HG03097 (cell line): Measurements from ENCODE around the gene FMN1.

Experiments used
- ATAC-seq: cut with Tn5 transposase; IDR thresholded peaks from one replicate; pipeline ENCODE4 v1.9.1; 2021; ENCODE audit not compliant: unreplicated experiment, low FRiP score

The FMN1 gene

DNA sequence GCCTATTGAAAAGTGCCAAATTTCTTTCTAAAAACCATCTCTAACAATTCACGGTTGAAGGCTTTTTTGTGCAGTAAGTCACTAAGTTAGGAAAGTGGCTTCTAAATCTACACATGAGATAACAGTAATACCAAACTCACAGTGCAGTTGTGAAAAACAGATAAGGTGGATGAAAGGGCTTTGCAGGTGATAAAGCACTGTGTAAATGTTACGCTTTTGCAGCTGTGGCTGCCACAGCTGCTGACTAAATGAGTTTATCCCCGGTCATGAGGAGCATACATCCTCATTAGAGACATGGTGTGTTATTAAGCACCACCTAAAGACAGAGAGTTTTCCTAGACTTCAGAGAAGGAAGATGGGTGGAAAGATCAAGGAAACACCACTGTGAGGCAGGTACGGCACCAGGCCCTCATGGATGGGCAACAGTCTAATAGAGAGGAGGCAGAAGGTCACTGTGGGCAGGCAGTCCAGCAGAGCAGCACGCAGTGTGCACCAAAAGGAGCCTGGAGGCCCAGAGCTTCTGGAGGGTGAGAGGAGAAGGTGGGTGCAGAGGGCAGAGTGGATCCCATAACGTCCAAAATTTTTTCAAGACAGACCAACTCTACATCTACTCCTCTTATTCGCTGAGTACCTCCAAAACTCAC lies 68.5 kb downstream of the FMN1 start:
- no peak for ATAC-seq

DNA sequence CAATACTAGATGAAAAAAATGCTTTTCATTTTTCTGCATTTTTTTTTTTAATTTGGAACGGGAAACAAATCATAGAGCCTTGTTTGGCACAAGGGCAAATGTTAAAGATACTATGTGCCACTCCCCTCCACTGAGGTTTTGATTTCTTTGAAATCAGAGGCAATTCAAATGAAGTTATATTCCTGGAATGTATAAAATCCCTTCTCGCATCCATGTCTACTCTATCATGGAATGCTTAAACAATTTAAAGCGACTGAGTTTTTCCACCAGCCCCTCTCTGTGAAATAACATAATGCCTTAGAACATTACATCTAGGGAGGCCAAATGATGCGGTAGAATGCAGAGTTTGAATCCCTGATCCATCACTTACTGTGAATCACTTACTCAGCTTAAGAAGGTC lies 69.7 kb downstream of the FMN1 start:
- ATAC-seq, result no peak

GRCh38 chr15:33124279-33124678 lies 70.2 kb downstream of the FMN1 start:
- ATAC-seq, result no peak

DNA sequence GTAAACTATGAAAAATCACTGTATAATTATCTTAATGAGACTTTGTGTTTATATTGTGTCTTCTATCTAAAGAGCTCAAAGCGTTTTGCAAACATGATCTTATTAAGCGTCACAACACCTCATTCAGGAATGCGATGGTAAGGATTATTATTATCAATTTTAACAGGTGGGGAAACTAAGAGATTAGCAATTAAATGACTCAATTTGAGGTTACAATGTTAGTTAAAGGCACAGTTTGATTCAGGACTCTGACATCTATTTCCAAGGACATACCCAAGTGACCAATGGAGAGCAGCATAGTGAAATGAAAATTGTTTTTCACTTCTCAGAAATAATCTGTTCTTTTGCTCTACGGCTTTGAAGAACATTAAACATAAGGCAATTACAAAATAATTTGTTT lies 74.6 kb downstream of the FMN1 start:
- no peak for ATAC-seq

DNA sequence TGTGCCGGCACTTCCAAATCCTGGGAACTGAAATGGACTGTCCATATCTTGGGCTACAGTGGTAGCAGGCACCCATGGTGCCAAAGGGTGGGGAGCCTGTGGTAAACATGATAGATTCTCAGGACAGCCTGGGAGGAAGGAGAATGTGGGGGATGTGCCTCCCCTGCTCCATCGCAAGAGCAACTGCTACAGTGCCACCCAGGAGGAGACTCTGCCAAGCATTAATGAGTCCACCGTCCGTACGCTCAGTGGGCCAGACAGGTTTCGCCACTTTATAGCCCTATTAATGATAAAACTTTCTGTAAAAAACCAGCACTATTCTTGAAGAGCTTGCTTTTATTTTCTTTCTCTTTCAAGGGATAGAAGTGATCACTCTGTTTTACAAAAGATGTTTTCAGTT lies 75.2 kb downstream of the FMN1 start:
- no peak for ATAC-seq

DNA sequence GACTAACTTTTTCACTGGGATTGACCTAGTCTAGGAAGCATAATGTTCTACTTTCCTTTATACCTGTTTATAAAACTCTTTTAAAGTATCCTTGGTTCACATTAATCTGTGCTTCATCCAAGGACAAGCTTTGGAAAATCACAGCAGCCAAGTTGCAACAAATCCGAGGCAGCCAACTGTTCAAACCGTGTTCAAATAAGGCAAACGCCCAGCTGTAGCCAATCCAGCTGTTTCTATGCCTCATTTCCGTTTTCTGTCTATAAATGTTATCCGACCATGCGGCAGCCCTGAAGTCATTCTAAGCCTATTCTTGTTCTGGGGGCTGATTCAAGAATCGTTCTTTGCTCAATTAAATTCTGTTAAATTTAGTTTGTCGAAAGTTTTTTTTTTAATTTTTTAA lies 78.3 kb downstream of the FMN1 start:
- ATAC-seq, result no peak

GRCh38 chr15:33115191-33115861 lies 79.2 kb downstream of the FMN1 start:
- ATAC-seq, result no peak

DNA sequence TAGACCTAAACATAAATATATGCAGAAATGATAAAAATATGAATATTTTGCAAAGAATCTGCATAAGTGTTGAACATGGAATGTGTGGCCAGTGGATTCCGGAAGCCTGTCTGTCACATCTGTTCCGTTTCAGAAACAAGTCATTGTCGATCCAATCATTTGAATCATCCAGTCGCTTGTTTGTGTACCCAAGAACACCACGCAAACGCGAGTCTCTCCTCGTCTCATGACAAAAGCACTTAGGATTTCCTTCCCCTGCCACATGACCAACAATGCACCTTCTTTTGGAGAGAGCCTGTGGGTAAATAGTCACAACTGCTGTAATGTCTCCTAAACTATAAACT lies 80.2 kb downstream of the FMN1 start:
- no peak for ATAC-seq

DNA sequence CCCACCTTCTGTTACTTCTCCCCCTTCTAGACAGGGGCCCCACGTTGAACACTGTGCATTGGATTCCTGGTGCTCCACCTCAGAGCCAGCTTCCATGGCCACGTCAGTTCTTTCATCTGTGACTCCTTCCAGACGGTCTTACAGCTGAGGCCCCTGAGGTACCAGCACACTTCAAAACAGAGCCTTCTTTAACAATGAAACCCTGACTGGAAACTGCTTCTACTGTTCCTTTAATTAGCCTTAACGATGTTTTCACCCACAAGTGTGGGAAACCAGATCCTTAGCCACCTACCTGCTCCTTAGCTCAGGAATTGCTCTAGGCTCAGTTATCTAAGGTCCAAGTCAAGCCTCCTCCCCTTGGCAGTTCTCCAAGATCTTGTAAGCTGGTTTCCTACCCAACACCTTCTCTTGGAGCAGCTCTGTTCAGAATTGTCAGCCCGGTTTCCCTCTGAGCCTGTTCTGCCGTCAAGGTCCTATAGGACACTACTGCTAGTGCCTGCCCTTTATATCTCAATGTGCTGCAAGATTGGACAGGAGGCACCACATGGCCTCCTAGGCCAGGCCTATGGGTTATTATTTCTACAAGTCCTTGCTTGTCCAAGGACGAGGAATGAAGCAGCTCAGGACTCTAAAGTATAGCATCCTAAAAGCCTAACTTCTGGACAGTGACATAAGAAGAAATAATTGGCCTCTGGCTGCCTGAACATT lies 80.7 kb downstream of the FMN1 start:
- ATAC-seq, result no peak

GRCh38 chr15:33112541-33113105 lies 81.9 kb downstream of the FMN1 start:
- ATAC-seq, result no peak

GRCh38 chr15:33111041-33111451 lies 83.5 kb downstream of the FMN1 start:
- no peak for ATAC-seq

DNA sequence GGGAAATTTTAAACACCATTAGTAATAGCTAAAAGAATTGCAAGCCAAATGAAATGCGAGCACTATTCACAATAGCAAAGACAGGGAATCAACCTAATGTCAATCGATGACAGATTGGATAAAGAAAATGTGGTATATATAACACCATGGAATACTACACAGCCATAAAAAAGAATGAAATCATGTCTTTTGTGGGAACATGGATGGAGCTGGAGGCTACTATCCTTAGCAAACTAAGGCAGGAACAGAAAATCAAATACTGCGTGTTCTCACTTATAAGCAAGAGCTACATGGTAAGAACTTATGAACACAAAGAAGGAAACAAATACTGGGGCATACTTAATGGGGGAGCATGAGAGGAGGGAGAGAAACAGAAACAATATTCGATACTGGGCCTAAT lies 85.2 kb downstream of the FMN1 start:
- ATAC-seq, result no peak

GRCh38 chr15:33108518-33108917 lies 86.0 kb downstream of the FMN1 start:
- ATAC-seq, result no peak

DNA sequence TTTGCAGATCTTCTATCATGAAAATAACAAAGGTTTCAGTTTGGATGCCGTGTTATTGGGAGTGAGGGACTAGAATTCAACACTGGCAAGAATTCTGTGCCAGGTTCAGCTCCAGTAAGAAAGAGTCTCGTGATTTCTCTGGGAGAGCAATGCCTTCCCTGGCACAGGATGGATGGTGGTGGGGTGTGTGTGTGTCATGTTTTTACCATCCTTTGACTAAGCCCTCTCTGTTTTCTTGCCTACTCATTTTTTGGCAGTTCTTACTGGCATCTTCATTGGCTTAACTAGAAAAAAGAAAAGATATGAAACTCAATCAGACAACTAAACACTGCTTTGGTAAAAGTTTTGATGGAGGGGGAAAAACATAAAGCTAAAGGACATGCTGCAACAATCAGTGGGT lies 86.6 kb downstream of the FMN1 start:
- ATAC-seq, result no peak

DNA sequence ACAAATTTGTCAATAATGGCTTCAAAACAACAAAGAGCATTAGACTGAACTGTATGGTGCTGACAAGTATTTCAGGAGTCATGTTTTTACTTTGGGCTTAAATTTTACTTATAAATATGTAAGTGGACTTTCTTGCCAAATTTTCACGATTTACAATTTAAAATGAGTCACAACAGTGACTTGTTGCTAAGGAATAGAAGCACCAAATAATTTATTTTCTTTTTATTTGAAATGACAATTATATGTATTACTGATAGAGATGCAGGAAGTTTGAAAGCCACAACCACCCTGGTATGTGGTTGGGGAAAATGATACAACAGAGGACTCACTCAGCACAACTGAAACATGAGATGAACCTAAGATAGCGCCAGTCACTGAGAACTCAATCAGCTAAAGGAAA lies 90.3 kb downstream of the FMN1 start:
- no peak for ATAC-seq

DNA sequence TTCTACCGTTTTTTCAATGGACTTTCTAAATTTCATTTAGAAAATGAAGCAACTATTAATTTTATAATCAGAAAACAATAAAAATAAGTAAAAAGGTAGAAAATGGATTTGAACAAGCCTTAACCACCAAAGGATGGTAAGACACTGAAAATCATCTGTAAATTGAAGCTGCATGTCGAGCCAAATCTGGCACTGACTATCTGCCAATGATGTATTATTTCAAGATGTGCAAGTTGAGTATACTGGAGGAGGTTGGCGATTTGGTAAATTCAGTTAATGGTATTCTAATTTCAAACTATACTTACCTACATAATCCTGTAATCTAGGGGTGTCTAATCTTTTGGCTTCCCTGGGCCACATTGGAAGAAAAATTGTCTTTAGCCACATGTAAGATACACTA lies 93.5 kb downstream of the FMN1 start:
- ATAC-seq, result no peak

DNA sequence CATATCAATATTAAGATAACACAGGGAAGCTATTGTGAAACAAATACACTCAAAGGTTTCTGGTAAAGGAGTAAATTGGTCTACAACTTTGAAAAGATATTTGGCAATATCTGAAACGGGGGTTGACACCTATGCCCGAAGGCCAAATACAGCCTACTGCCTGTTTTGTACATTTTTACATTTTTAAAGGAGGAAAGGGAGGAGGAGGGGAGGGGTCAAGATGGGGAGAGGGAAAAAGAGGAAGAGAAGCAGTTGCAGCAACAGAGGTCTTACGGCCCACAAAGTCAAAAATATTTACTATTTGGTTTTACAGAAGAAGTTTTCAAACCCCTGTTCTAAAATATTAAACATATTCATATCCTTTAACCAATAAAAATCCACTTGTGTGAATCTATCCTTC lies 94.2 kb downstream of the FMN1 start:
- no peak for ATAC-seq

DNA sequence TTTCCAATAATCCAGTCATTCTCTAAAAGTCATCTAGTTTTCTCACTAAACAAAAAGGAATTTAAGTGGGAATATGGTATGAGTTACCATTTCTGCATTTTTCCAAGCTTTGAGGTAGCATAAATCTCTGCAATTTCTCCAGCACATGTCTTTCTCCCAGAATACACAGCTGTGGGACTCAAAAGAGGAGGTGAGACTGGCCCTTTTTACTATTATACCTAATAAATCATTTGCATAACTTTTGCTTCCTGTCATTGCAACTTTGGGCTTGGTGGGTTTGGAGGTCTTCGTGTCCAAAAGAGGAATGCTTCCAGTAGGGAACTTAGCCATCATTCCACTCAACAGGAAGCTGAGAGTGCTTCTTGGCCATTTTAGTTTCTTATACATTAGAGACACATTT lies 94.8 kb downstream of the FMN1 start:
- ATAC-seq, result no peak

- ATAC-seq, result no peak
These were observed 95.3 kb downstream of the FMN1 start for GRCh38 chr15:33099213-33099612.

- no peak for ATAC-seq
These were observed 96.1 kb downstream of the FMN1 start for GRCh38 chr15:33098094-33099058.

DNA sequence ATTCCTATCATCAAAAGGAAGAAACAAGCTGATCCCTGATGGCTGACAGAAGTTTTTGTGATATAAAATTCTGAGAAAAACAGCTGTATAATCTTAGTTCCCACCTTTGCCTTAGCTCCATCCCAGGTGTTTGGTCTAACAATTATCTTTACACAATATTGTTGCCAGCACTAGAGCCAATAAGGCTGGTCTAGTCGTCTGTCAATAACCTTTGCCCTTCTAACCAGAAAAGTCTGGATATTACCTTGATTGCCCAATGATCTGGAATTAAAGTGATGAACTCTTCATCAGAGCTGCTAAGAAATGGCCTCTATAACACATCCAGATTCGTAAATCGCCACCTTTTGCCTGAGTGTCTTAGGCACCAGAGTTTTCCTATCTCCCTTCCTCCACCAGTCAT lies 98.4 kb downstream of the FMN1 start:
- ATAC-seq, result no peak
